Type B pancreatic cell (in vitro differentiated cells): ENCODE data around the gene GRAMD4. TPM values are rescaled to one million over a fixed set of nuclear protein-coding genes. Genes with fewer than 3 reads are reported as not detected.
A peak's percentile ranks its signal among the peaks of the same experiment; 100 is the strongest.

ENCODE experiments used
- DNase-seq: peaks from one replicate; pipeline ENCODE4 v3.0.0; 2021; ENCODE audit warnings: mixed read lengths; ENCODE audit not compliant: unreplicated experiment; ENCODE audit errors: extremely low spot score
- H3K27ac Mint-ChIP-seq: 2 replicates; pipeline ENCODE4 v1.8.0; 2021; ENCODE audit warnings: mild to moderate bottlenecking, mixed read lengths
- H3K27me3 Mint-ChIP-seq: 2 replicates; pipeline ENCODE4 v1.8.0; 2021; ENCODE audit warnings: mixed read lengths
- H3K36me3 Mint-ChIP-seq: 2 replicates; pipeline ENCODE4 v1.8.0; 2021; ENCODE audit warnings: mixed read lengths
- H3K4me1 Mint-ChIP-seq: one replicate; pipeline ENCODE4 v1.8.0; 2021; ENCODE audit warnings: mixed read lengths; ENCODE audit not compliant: unreplicated experiment
- H3K4me3 Mint-ChIP-seq: 2 replicates; pipeline ENCODE4 v1.8.0; 2021; ENCODE audit warnings: mild to moderate bottlenecking, mixed read lengths
- H3K9me3 Mint-ChIP-seq: 2 replicates; pipeline ENCODE4 v1.8.0; 2021; ENCODE audit warnings: mixed read lengths
- total RNA-seq: library from RNA; stranded (reverse); gene quantifications from 2 replicates; pipeline ENCODE4 v1.2.1, GENCODE V29; 2021; ENCODE audit warnings: low replicate concordance
- TF ChIP-seq, protein P1 (sequence below): fragments of 200-600 bp; sonication (generic); conservative IDR thresholded peaks from 2 replicates; pipeline ENCODE4 v1.5.0; 2021; ENCODE audit warnings: antibody characterized with exemption, mild to moderate bottlenecking

The GRAMD4 gene
- total RNA-seq, 1 donor from 2014 or later: 56.4 TPM

DNA sequence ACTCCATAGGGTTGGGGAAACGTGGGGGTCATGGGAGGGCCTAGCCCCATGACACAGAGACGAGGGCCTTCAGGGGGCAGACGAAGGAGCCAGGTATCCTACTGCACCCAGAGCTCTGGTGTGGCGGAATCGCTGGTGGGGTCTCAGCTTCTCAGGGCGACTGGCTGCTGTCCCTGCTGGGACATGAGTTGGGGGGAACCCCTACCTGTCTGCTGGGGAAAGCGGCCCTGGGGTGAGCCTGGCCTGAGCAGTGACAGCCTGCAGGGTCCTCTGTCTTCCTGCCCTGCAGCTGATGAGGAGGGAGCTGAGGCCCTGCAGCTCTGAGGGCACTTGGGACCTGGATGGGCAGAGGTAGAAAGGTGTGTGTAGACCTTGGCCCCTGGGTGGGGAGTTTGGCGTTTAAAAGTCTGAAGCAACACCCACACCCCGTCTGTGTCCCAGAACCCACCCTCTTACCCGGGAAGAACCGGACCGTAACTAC lies 33.6 kb upstream of the GRAMD4 start:
- peak overlapping the region; percentile 17 for H3K4me3 Mint-ChIP-seq
- peaks cover 5% of the 10 kb centered on the region for H3K36me3 Mint-ChIP-seq

DNA sequence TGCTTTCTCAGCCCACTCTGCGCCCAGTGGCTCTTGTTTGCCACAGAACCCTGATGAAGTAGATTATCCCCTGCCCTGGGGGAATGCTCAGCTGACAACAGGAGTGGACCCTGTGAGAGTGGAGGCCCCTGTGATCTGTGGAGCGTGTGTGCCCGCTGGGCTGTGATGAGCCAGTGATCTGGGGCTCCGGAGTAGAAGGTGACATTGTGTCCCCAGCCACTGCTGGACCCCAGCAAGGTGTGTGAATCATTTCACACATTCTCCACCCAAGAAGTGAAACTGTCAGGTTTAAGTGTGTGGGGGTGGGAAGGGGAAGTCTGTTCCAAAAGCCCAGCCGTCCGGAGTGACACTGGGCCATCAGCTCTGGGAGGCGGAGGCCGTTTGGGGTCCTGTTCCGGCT lies 33.1 kb upstream of the GRAMD4 start:
- TF ChIP-seq, protein P1, sequence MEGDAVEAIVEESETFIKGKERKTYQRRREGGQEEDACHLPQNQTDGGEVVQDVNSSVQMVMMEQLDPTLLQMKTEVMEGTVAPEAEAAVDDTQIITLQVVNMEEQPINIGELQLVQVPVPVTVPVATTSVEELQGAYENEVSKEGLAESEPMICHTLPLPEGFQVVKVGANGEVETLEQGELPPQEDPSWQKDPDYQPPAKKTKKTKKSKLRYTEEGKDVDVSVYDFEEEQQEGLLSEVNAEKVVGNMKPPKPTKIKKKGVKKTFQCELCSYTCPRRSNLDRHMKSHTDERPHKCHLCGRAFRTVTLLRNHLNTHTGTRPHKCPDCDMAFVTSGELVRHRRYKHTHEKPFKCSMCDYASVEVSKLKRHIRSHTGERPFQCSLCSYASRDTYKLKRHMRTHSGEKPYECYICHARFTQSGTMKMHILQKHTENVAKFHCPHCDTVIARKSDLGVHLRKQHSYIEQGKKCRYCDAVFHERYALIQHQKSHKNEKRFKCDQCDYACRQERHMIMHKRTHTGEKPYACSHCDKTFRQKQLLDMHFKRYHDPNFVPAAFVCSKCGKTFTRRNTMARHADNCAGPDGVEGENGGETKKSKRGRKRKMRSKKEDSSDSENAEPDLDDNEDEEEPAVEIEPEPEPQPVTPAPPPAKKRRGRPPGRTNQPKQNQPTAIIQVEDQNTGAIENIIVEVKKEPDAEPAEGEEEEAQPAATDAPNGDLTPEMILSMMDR: no peak
- peaks cover 21% of the 10 kb centered on the region for H3K4me1 Mint-ChIP-seq
- no peak overlapping the region for H3K27ac Mint-ChIP-seq
- H3K27me3 Mint-ChIP-seq: no peaks in the 10 kb centered on the region
- peak overlapping the region; percentile 17 for H3K4me3 Mint-ChIP-seq
- H3K9me3 Mint-ChIP-seq: no peaks in the 10 kb centered on the region
- DNase-seq: no peak
- peaks cover 5% of the 10 kb centered on the region for H3K36me3 Mint-ChIP-seq

More for the DNA sequence above, 33.6 kb upstream of the GRAMD4 start:
- Mint-ChIP-seq H3K9me3 (no peaks in the 10 kb centered on the region), H3K27ac (no peak overlapping the region), H3K27me3 (no peaks in the 10 kb centered on the region), H3K4me1 (peaks cover 23% of the 10 kb centered on the region)
- no peak for DNase-seq
- TF ChIP-seq, protein P1: no peak

DNA sequence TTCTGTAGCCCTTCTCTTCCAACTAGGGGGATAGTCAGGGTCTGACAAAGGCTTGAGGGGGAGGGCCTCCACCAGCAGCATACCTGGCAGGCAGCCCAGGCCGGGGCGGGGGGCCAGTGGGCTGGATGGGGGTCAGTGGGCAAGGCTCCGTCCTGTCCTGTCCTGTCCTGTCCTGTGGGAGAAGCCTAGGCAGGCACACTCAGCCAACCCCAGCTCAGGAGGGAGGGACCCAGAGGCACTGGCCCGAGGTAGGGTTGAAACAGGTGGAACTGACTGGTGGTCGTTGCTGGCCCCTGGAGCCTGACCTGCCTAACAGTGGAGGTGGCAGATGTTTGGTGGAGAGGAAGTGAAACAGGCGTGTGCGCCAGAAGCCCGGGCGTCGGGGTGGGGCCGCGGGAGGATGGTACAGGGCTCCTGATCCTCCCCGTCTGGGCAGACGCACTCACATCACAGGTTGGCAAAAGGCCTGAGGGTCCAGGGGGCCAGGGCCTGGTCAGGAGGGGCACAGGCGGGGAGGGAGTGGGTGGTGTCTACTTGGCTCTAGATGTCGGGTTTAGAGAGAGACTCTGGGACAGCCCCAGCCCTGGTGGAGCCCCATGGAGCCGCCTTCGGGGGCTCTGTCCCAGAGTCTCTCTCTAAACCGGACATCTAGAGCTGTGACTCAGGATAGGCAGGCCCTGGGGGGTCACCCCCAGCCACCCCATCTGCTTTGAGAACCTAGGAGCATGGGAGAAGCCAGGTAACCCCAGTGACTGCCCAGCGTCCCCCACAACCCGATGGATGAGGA lies 32.5 kb upstream of the GRAMD4 start:
- Mint-ChIP-seq H3K36me3 (peaks cover 5% of the 10 kb centered on the region), H3K4me3 (no peak overlapping the region), H3K4me1 (peaks cover 25% of the 10 kb centered on the region), H3K27me3 (no peaks in the 10 kb centered on the region), H3K9me3 (no peaks in the 10 kb centered on the region), H3K27ac (no peak overlapping the region)
- TF ChIP-seq, protein P1: no peak
- DNase-seq: peak; percentile 69

DNA sequence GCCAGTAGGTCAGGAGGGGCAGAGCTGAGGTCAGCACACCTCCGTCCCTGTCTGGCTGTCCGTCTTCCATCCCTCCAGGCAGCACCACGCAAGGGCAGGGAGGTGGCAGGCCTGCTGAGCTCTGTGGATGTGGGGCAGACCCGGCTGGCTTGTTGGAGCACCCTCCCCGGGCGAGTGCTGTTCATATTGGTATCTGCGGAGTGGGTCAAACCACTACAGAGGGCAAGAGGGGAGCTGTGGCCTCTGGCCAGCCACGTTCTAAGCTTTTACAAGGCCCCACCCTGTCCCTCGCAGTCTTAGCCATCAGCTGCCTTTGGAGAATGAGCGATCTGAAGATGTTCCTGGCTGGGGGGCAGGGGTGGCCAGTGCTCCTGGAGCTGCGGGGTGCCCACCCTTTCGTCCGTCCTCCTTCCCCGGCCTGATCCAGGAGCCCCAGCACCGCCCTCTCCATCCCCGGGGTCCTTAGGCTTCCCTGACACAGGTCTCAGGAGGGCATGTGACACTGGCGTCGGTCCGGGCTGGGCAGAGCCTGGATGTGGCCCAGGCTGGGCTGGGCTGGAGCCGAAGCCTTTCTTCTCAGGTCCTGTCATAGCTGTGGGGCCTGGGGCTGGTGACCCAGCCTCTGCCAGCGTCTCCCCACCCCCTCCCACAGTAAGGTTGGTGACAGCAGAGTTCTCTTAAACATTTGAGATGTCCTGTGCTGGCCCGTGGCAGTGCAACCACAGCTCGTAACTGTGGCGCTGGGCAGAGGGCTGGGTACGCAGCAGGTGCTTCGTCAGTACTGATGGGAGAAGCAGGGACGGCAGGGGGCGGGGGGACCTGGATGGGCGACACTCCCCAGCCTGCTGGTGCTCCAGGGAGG lies 31.7 kb upstream of the GRAMD4 start:
- H3K27ac Mint-ChIP-seq: no peak overlapping the region
- H3K9me3 Mint-ChIP-seq: no peaks in the 10 kb centered on the region
- DNase-seq: no peak
- peaks cover 28% of the 10 kb centered on the region for H3K4me1 Mint-ChIP-seq
- no peaks in the 10 kb centered on the region for H3K27me3 Mint-ChIP-seq
- no peak overlapping the region for H3K4me3 Mint-ChIP-seq
- TF ChIP-seq, protein P1: no peak
- peaks cover 5% of the 10 kb centered on the region for H3K36me3 Mint-ChIP-seq

DNA sequence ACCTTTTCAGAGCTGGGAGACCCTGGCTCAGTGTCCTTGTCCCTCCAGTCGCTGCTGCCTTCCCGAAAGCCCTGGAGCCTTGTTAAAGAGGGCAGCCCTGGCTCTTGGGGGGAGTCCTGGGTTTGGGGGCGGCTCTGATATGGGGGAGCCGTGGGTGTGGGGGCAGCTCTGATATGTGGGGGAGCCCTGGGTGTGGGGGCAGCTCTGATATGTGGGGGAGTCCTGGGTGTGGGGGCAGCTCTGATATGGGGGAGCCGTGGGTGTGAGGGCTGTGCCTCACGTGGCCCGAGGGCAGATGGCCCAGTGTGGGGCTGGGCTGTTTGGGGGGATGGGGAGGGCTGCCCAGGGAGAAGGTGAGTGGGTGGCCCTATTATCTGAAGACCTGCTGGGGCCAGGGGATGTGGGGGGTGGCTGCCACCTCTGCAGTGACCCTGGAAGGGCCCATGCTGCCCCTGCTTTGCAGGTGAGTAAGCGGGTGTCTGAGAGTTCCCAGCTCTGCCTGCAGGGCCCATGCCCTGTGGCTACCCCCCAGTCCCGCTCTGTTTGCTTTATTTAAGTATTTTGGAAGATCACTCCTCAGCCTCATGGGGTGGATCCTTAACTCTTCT lies 30.9 kb upstream of the GRAMD4 start:
- H3K4me3 Mint-ChIP-seq: no peak overlapping the region
- H3K36me3 Mint-ChIP-seq: peaks cover 1% of the 10 kb centered on the region
- no peaks in the 10 kb centered on the region for H3K27me3 Mint-ChIP-seq
- peaks cover 24% of the 10 kb centered on the region for H3K4me1 Mint-ChIP-seq
- H3K9me3 Mint-ChIP-seq: no peaks in the 10 kb centered on the region
- H3K27ac Mint-ChIP-seq: no peak overlapping the region
- DNase-seq: no peak
- TF ChIP-seq, protein P1: no peak
